Body of pancreas (tissue), 4 donors: ENCODE measurements around the gene PARP8.

Experiments used
- POLR2A ChIP-seq, 3 donors: fragments of 450-650 bp; IDR thresholded peaks; one replicate each; pipeline ENCODE4 v1.6.1; 2016; ENCODE audit warnings: antibody characterized with exemption in 3 of 3, mild to moderate bottlenecking in 2 of 3
- TF ChIP-seq, protein P1 (sequence below), 7 experiments: fragments of 450-650 bp in 4 of 7; fragments of 200-600 bp in 3 of 7; sonication (generic) in 3 of 7; IDR thresholded peaks; one replicate each; pipeline ENCODE4 v1.5.1; 2016 to 2019; ENCODE audit warnings: antibody characterized with exemption in 7 of 7

DNA sequence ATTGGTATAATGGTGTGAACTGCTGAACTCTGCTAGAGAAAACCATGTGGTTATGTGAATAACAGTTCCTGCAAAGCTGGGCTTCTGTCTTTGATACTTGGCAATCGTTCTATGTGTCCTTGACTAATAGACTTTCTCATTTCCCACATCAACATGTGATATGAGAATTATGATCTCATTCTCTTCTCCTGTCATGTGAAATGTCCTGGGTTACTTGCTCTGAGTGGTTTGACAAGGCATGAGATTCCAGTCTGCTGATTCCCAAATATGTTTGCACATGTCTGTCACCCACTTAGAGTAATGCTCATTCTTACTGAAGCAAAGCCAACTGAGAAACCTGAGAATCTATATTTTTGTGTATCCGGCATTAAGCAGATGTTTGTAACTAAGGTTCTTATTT lies 141.2 kb downstream of the PARP8 start:
- TF ChIP-seq, protein P1, sequence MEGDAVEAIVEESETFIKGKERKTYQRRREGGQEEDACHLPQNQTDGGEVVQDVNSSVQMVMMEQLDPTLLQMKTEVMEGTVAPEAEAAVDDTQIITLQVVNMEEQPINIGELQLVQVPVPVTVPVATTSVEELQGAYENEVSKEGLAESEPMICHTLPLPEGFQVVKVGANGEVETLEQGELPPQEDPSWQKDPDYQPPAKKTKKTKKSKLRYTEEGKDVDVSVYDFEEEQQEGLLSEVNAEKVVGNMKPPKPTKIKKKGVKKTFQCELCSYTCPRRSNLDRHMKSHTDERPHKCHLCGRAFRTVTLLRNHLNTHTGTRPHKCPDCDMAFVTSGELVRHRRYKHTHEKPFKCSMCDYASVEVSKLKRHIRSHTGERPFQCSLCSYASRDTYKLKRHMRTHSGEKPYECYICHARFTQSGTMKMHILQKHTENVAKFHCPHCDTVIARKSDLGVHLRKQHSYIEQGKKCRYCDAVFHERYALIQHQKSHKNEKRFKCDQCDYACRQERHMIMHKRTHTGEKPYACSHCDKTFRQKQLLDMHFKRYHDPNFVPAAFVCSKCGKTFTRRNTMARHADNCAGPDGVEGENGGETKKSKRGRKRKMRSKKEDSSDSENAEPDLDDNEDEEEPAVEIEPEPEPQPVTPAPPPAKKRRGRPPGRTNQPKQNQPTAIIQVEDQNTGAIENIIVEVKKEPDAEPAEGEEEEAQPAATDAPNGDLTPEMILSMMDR (IDR thresholded peaks at IDR 0.05), result no peak
- TF ChIP-seq POLR2A (IDR thresholded peaks at IDR 0.05), result no peak
